ENCODE results near the gene IQCF6. TPM values are rescaled to one million over a fixed set of nuclear protein-coding genes. Genes with fewer than 3 reads are reported as not detected.
"Not testable (repeated sequence)": the region's sequence is repeated elsewhere in the genome, so short reads cannot be mapped to it uniquely, and the experiment has no call there.

Gene IQCF6
- total RNA-seq, 4 donors from 2014 or later, result not detected

DNA sequence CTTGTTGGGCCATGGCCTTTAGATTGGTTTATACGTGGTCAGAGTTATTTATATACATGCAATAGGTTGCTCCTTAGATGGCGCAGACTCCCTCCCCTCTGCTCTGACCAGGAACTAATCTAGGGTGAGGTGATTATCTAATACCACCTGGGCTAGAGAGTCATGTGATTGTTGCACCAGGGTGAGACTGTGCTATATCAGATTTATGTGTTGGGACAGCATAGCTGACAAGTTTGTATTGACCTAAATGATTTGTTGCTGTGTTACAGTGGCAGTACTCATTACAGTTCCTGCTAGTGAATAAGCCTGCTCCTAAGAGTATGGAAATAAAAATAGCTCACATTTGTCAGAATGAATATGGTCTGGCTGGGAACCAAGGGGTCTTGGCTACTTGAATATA, 7.2 kb upstream of the IQCF6 start:
- Histone ChIP-seq H3K9me3 (no peaks in the 10 kb centered on the region), H3K4me3 (no peak overlapping the region), H3K27me3 (no peaks in the 10 kb centered on the region), H3K4me1 (no peaks in the 10 kb centered on the region), H3K36me3 (no peaks in the 10 kb centered on the region), H3K27ac (no peak overlapping the region)
- ATAC-seq (no peak), DNase-seq (no peak)
- in situ Hi-C loops (cut with MboI; ENCODE audit: low sequenced_read_pairs in 4 of 4) (no loop called here), intact Hi-C loops (cut with DNase I; ENCODE audit: low total_unique reads) (no loop called here)
- TF ChIP-seq POLR2A (IDR thresholded peaks at IDR 0.05) (no peak), CTCF (IDR thresholded peaks at IDR 0.05 in 4 of 5, conservative IDR thresholded peaks at IDR 0.05 in 1 of 5) (no peak)

DNA sequence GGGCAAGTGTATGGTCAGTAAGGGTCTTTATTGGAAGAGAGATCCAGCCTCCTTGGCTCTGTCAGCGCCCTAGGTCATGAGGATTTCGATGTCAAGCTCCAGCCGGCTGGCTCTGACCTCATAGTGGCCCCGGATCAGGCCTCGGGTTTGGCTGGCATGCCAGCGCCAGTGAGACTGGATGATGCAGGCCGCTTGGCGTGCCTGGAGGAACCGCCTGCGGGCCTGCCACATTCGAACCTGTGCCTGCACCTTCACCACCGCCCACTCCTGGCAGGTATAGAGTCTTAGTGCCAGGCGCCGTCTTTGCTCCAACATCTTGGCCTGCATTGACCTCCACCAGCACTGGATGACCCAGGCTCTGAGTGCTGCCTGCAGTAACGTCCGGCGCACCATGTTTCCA, 483 bp downstream of the IQCF6 start:
- DNase-seq, result no peak
- Histone ChIP-seq H3K4me1 (no peaks in the 10 kb centered on the region), H3K27me3 (peaks cover 0 to 4% (median 0%) of the 10 kb centered on the region in 3 donors), H3K9me3 (no peaks in the 10 kb centered on the region), H3K36me3 (no peaks in the 10 kb centered on the region), H3K4me3 (no peak overlapping the region), H3K27ac (no peak overlapping the region)
- intact Hi-C loops (cut with DNase I; ENCODE audit: low total_unique reads) (no loop called here), in situ Hi-C loops (cut with MboI; ENCODE audit: low sequenced_read_pairs in 4 of 4) (no loop called here)
- ATAC-seq, result no peak
- TF ChIP-seq CTCF (IDR thresholded peaks at IDR 0.05 in 4 of 5, conservative IDR thresholded peaks at IDR 0.05 in 1 of 5) (no peak), POLR2A (IDR thresholded peaks at IDR 0.05) (no peak)

DNA sequence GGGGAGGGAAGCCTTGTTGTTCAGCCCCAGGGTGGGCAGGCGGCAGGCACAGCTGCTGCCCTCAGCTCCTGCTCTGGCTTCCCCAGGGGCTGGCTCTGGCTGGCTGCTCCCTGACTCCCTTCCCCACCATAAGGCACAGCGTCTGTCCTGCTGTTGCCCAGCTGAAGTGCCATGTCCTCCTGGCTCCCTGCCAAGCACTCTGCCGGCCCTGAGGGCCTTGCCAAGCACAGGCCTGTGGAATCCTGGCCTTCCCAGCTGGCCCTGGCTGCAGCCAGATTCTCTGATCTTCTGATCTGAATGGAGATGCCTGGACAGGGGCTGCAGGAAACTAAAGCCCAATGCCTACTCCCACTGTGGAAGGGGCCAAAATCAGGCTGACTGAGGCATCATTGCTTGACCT, 1.1 kb downstream of the IQCF6 start:
- H3K4me1 ChIP-seq, result no peaks in the 10 kb centered on the region
- in situ Hi-C loops (cut with MboI; ENCODE audit: low sequenced_read_pairs in 4 of 4) (no loop called here), intact Hi-C loops (cut with DNase I; ENCODE audit: low total_unique reads) (no loop called here)
- DNase-seq, result peak in 1 of 2 donors; percentile 33
- no peaks in the 10 kb centered on the region for H3K9me3 ChIP-seq
- H3K27ac ChIP-seq, result no peak overlapping the region
- H3K27me3 ChIP-seq, result peaks cover 0 to 4% (median 0%) of the 10 kb centered on the region in 3 donors
- ATAC-seq, result peak in 1 of 2 donors; percentile 55
- H3K4me3 ChIP-seq, result no peak overlapping the region
- no peak for TF ChIP-seq POLR2A (IDR thresholded peaks at IDR 0.05)
- no peaks in the 10 kb centered on the region for H3K36me3 ChIP-seq

GRCh38 chr3:51773529-51774056, 5.4 kb downstream of the IQCF6 start:
- intact Hi-C loops (cut with DNase I; ENCODE audit: low total_unique reads) (no loop called here), in situ Hi-C loops (cut with MboI; ENCODE audit: low sequenced_read_pairs in 4 of 4) (no loop called here)
- H3K36me3 ChIP-seq, result no peaks in the 10 kb centered on the region
- DNase-seq, result no peak
- H3K4me1 ChIP-seq, result no peaks in the 10 kb centered on the region
- ATAC-seq, result no peak
- peaks cover 0 to 4% (median 0%) of the 10 kb centered on the region in 3 donors for H3K27me3 ChIP-seq
- TF ChIP-seq POLR2A (IDR thresholded peaks at IDR 0.05), result no peak
- TF ChIP-seq CTCF (IDR thresholded peaks at IDR 0.05 in 4 of 5, conservative IDR thresholded peaks at IDR 0.05 in 1 of 5), result no peak
- H3K27ac ChIP-seq, result no peak overlapping the region
- no peaks in the 10 kb centered on the region for H3K9me3 ChIP-seq
- H3K4me3 ChIP-seq, result no peak overlapping the region

- Histone ChIP-seq H3K36me3 (no peaks in the 10 kb centered on the region), H3K4me1 (no peaks in the 10 kb centered on the region), H3K27ac (no peak overlapping the region), H3K9me3 (peaks cover 0 to 15% (median 0%) of the 10 kb centered on the region in 3 donors), H3K4me3 (no peak overlapping the region), H3K27me3 (peaks cover 0 to 7% (median 4%) of the 10 kb centered on the region in 3 donors)
- ATAC-seq (no peak), DNase-seq (no peak)
- TF ChIP-seq POLR2A (IDR thresholded peaks at IDR 0.05) (no peak), CTCF (IDR thresholded peaks at IDR 0.05 in 4 of 5, conservative IDR thresholded peaks at IDR 0.05 in 1 of 5) (no peak)
- in situ Hi-C loops (cut with MboI; ENCODE audit: low sequenced_read_pairs in 4 of 4), result no loop called here
- intact Hi-C loops (cut with DNase I; ENCODE audit: low total_unique reads), result no loop called here
These were observed 19.8 kb downstream of the IQCF6 start for GRCh38 chr3:51759203-51759602.

GRCh38 chr3:51753763-51754750, 25.0 kb downstream of the IQCF6 start:
- DNase-seq; in situ Hi-C loops (cut with MboI; ENCODE audit: low sequenced_read_pairs in 4 of 4); H3K36me3 ChIP-seq; intact Hi-C loops (cut with DNase I; ENCODE audit: low total_unique reads); H3K4me1 ChIP-seq; H3K27ac ChIP-seq; ATAC-seq; H3K9me3 ChIP-seq; H3K4me3 ChIP-seq; H3K27me3 ChIP-seq: not testable (repeated sequence)

Data from gastrocnemius medialis (tissue), 4 donors.